Transverse colon (tissue), 4 donors: ENCODE results near the gene GZMA. TPM values are rescaled to one million over a fixed set of nuclear protein-coding genes. Genes with fewer than 3 reads are reported as not detected.

ENCODE experiments used
- DNase-seq: peaks from one replicate; pipeline ENCODE4 v3.0.0-alpha.2; 2019
- H3K27ac ChIP-seq, 4 donors: fragments of 200-600 bp; sonication (generic); 2 replicates each; pipeline ENCODE4 v1.5.1; 2016 to 2018; ENCODE audit warnings: inconsistent platforms in 4 of 4
- H3K27me3 ChIP-seq: fragments of 200-600 bp; sonication (generic); 2 replicates; pipeline ENCODE4 v1.5.1; 2017; ENCODE audit warnings: inconsistent platforms
- H3K36me3 ChIP-seq, 4 donors: fragments of 200-600 bp; sonication (generic); 2 replicates each; pipeline ENCODE4 v1.5.1; 2017 to 2019; ENCODE audit warnings: inconsistent platforms in 4 of 4
- H3K4me1 ChIP-seq, 4 donors: fragments of 200-600 bp; sonication (generic); 2 replicates each; pipeline ENCODE4 v1.5.1; 2017 to 2020; ENCODE audit warnings: inconsistent platforms in 4 of 4
- H3K4me3 ChIP-seq, 4 donors: fragments of 200-600 bp; sonication (generic); 1 replicate in 1 of 4; 2 replicates in 3 of 4; pipeline versions ENCODE4 v1.5.1 to v1.6.1; 2017 to 2019; ENCODE audit warnings: inconsistent platforms in 4 of 4
- H3K9me3 ChIP-seq, 2 donors: fragments of 200-600 bp; sonication (generic); 2 replicates each; pipeline ENCODE4 v1.5.1; 2017 to 2019; ENCODE audit warnings: inconsistent platforms in 2 of 2
- EP300 ChIP-seq: sonication (generic); formaldehyde crosslinking; IDR thresholded peaks from one replicate; pipeline ENCODE4 v1.6.1; 2017; ENCODE audit warnings: antibody characterized with exemption, low read depth
- POLR2A ChIP-seq: fragments of 450-650 bp; IDR thresholded peaks from one replicate; pipeline ENCODE4 v1.6.1; 2016; ENCODE audit warnings: antibody characterized with exemption, mild to moderate bottlenecking, moderate library complexity
- POLR2AphosphoS5 ChIP-seq, 3 donors: sonication (generic); formaldehyde crosslinking; IDR thresholded peaks; one replicate each; pipeline ENCODE4 v1.6.1; 2016; ENCODE audit warnings: antibody characterized with exemption in 3 of 3
- WGBS, 2 donors: methylation state at CpG; one replicate each; pipeline ENCODE4 v1.1.5; 2018; ENCODE audit warnings: low coverage in 1 of 2; 5-methylcytosine and 5-hydroxymethylcytosine counted together
- in situ Hi-C, 4 donors: fragments of 200-750 bp; cut with MboI; loops; one replicate each; pipeline versions ENCODE4 v1.15.0 to v1.15.1; 2017; ENCODE audit warnings: low sequenced_read_pairs in 3 of 4, low pct_ligation_motif_present in 1 of 4, low pct_unique_long_range_greater_than_20kb in 1 of 4
- intact Hi-C: fragments of 100-400 bp; cut with DNase I; formaldehyde crosslinking; loops from one replicate; pipeline ENCODE4 v1.15.1; 2023; ENCODE audit warnings: low total_unique reads
- total RNA-seq, 4 donors: library from RNA; depleted of rRNA; stranded (reverse); fragments of >200 nt; gene quantifications; one replicate each; pipeline ENCODE4 v1.1.0, GENCODE V29; 2016
- TF ChIP-seq, protein P1 (sequence below), 5 experiments: fragments of 200-600 bp in 3 of 5; fragments of 450-650 bp in 2 of 5; sonication (generic) in 3 of 5; IDR thresholded peaks; 1 replicate in 2 of 5; 2 replicates in 3 of 5; pipeline ENCODE4 v1.5.1; 2016 to 2017; ENCODE audit warnings: antibody characterized with exemption in 5 of 5, inconsistent platforms in 3 of 5, mild to moderate bottlenecking in 2 of 5, moderate library complexity in 1 of 5

The GZMA gene
- total RNA-seq, 4 donors from 2014 or later: 7.6 to 8.3 TPM; not detected in 2

DNA sequence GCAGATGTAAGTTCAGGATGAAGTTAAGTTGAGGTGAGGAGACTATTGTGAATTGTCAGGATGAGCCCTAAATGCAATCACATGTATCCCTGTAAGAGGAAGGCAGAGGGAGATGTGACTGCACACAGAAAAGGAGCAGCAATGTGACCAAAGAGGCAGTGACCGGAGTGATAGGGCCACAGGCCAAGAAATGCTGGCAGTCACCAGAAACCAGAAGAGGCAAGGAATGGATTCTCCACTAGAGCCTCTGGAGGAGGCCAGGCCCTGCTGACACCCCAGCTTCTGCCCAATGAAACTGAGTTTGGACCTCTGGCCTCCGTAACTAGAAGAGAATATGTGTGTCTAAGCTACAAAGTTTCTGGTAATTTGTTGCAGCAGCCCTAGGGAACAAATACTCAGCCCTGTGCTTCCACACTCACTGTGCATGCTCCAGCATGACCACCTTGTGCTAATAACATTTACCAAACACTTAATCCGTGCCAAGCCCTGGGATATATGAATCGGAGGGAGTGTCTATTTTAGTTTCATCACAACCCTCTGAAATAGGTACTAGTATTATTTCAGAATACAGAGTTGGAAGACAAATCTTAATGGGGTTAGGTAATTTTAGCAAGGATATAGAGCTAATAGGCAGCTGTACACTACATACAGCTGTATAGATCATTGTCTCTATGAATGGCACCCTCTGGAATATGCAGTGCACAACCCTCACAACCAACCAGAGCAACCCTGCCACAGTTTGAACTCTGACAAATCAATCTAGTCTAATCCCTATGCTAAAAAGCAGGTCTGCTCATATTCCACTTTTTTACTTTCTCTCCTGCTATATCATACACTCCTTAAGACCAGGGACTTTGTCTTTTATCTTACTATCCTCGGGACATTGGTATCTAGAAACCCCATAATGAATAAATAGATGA is 49.7 kb downstream of the GZMA start:
- intact Hi-C loops: loop anchor here (10.0 kb wide), 1 partner anchor 247 kb away; no protein-coding TSS in a partner anchor
- 62 to 67% methylated on average over 4 to 5 of the region's 5 CpGs for WGBS, 2 donors
- Histone ChIP-seq H3K9me3 (no peaks in the 10 kb centered on the region), H3K4me1 (no peaks in the 10 kb centered on the region), H3K27me3 (peaks cover 27% of the 10 kb centered on the region), H3K4me3 (no peak overlapping the region), H3K36me3 (no peaks in the 10 kb centered on the region), H3K27ac (no peak overlapping the region)
- no peak for TF ChIP-seq POLR2A
- TF ChIP-seq, protein P1, sequence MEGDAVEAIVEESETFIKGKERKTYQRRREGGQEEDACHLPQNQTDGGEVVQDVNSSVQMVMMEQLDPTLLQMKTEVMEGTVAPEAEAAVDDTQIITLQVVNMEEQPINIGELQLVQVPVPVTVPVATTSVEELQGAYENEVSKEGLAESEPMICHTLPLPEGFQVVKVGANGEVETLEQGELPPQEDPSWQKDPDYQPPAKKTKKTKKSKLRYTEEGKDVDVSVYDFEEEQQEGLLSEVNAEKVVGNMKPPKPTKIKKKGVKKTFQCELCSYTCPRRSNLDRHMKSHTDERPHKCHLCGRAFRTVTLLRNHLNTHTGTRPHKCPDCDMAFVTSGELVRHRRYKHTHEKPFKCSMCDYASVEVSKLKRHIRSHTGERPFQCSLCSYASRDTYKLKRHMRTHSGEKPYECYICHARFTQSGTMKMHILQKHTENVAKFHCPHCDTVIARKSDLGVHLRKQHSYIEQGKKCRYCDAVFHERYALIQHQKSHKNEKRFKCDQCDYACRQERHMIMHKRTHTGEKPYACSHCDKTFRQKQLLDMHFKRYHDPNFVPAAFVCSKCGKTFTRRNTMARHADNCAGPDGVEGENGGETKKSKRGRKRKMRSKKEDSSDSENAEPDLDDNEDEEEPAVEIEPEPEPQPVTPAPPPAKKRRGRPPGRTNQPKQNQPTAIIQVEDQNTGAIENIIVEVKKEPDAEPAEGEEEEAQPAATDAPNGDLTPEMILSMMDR (IDR thresholded peaks at IDR 0.05): no peak
- no peak for TF ChIP-seq POLR2AphosphoS5 (IDR thresholded peaks at IDR 0.05)
- no peak for TF ChIP-seq EP300
- in situ Hi-C loops: loop anchor here (10.0 to 25.0 kb wide), 3 partner anchors 247 to 640 kb away; partner anchors contain the start of genes SNX18 (in 3 of the 4) and SLC38A9 (in 1 of the 4)
- DNase-seq: no peak

DNA sequence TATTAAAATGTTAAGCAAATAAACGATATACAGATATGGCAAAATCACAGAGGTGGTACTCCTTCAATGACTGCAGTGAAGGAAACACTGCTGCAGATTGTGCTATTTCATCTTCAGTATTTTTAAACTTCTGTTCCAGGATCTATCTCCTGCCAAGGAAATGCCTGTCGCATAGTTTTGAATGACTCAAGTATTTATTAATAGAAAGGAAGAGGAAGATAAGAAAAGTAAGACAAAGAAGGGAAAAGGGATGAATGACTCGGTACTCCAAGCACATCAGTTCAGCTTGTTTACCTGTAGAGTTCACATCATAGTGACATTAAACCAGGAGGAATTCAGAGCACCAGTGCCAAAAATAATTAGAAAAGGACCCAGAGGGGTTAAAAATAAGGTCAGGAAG is 52.4 kb downstream of the GZMA start:
- peaks cover 22% of the 10 kb centered on the region for H3K27me3 ChIP-seq
- no peaks in the 10 kb centered on the region for H3K9me3 ChIP-seq
- in situ Hi-C loops: loop anchor here (10.0 to 25.0 kb wide), 3 partner anchors 250 to 643 kb away; partner anchors contain the start of genes SNX18 (in 3 of the 4) and SLC38A9 (in 1 of the 4)
- intact Hi-C loops: loop anchor here (10.0 kb wide), 1 partner anchor 250 kb away; no protein-coding TSS in a partner anchor
- no peak overlapping the region for H3K27ac ChIP-seq
- no peaks in the 10 kb centered on the region for H3K36me3 ChIP-seq
- no peak for DNase-seq
- peaks cover 0 to under 1% (median 0%) of the 10 kb centered on the region in 4 donors for H3K4me1 ChIP-seq
- no peak overlapping the region for H3K4me3 ChIP-seq
- 43% methylated on average over 3 of the region's 3 CpGs for whole genome bisulfite sequencing, 2 donors
- TF ChIP-seq, protein P1 (IDR thresholded peaks at IDR 0.05): no peak
- TF ChIP-seq POLR2AphosphoS5 (IDR thresholded peaks at IDR 0.05): no peak
- no peak for TF ChIP-seq EP300
- TF ChIP-seq POLR2A: no peak

Other genes with a start within 250 kb of the GZMA start
- gene ESM1, start 117.1 kb upstream of the GZMA start, total RNA-seq: not detected
- gene GZMK, start 78.4 kb upstream of the GZMA start, total RNA-seq: 1 to 10 TPM in 3 of 4 donors, not detected in 1; 1.5 to 9.0 (median 2.1) TPM
- 1 to 10 TPM in 3 of 4 donors, not detected in 1; 2.7 to 4.0 (median 3.5) TPM for gene GPX8, start 57.5 kb downstream of the GZMA start, total RNA-seq
- not detected for gene CDC20B, start 70.5 kb downstream of the GZMA start, total RNA-seq
- gene MCIDAS, start 124.7 kb downstream of the GZMA start, total RNA-seq: under 1 TPM in 1 of 4 donors, not detected in 3; 0.95 TPM
- gene CCNO, start 131.0 kb downstream of the GZMA start, total RNA-seq: 1 to 10 TPM in 3 of 4 donors, under 1 TPM in 1; 0.80 to 6.0 (median 2.8) TPM
- gene DHX29, start 205.0 kb downstream of the GZMA start, total RNA-seq: 10 to 100 TPM in 3 of 4 donors, 1 to 10 TPM in 1; 9.4 to 33.0 (median 17.6) TPM
- 10 to 100 TPM; 29.5 to 85.9 (median 65.5) TPM for gene MTREX, start 205.3 kb downstream of the GZMA start, total RNA-seq